Superior temporal gyrus (tissue), 1 donor: ENCODE data around the gene CFAP300.

Source experiments
- DNase-seq: peaks from one replicate; pipeline ENCODE4 v3.0.0-alpha.2; 2016; ENCODE audit errors: extremely low spot score

Gene CFAP300

DNA sequence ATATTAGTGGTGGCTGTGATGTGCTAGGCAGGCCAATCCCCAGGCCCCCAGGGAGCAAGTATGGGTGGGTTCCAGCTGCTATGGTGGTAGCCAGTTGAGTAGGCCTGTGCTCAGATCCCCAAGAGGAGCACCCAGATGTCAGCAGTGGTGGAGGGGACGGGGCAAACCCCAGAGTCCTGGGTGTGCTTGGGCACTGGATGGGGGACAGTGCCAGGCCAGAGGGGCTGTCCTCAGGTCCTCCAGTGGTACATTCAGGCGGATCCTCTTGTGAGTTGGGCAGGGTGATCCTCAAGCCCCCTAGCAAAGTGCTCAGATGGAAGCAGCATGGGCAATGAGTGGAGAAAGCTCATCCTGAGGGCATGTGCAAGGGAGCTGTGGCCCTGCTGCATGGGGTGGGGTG lies 26.0 kb downstream of the CFAP300 start:
- no peak for DNase-seq

DNA sequence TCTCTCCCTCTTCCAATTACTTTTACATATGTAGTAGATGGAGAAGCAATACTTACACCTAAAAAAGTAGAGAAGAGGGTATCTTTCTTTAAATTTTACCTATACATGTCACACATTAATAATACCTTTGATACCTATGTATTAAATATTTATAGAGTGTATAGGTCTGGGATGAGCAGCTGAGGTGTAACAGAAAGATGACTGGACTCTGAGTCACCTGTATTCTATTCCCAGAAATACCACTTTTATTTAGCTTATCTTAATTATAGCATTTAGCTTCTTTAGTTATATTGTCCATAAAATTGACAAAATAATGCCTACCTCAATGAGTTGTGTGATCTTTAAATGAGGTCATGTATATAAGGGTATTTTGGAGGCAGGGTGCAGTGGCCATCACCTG lies 32.4 kb downstream of the CFAP300 start:
- DNase-seq = no peak

DNA sequence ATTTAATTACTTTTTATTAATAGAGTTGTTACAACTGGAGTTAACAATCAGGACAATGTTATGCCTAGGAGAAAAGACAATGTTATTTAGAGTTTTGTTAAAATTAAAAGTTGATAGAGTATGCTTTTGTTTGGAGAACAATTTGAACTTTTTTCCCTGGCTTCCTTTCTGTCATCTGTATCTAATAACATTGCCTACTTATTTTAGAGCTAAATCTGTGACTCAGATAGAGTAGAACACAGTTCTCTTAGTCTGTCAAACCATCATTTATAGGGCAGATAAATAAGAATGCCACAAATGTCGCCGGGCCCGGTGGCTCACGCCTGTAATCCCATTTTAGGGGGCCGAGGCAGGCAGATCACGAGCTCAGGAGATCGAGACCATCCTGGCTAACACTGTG lies 34.1 kb downstream of the CFAP300 start:
- no peak for DNase-seq

DNA sequence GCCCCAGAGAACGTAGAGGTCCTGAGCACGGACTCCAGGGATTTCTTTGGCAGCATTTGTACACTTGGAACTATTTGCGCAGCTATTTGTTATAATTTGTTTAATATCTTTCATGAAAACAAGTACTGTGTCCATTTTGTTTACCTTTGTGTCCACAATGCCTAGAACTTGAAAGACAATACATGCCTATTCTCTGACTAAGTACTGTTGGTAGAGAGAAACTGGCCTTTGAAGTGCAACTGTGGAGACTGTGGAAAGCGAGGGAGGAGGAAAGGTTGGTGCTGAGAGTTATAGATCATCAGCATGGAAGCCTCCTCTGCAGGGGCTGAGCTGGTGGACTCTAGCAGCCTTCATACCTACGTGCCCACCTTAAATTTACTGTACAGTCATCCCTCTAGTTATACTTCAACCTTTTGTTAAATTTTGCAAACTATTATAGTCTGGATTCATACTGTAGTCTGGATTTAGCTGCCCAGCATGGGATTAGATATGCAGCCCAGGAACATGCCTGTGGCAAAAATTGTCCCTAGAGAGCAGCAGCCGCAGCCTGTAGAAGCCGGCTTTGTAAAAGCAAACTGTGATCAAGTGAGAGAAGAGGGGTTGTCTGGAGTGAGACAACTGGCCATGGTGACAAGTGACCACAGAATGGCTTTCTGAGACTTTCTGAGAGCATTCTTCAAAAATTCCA lies 38.8 kb downstream of the CFAP300 start:
- DNase-seq = no peak

DNA sequence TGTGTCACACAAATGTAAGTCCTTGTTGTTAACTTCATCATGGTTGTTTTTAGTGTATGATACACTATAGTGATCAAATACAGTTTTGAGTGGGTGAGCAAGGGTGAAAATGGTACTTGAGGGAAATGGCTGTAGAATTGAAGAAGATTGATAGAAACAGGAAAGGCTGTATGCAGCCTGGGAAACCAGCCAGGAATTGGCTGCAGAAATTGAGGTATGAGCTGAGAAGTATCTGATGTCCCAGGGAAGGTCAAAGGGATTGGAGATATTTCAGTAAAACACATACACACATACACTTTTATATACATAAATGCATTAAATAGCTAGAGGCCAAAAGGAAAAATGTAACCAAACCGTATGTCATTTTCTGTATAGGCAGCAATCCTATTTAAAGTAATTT lies 49.9 kb downstream of the CFAP300 start:
- DNase-seq = no peak

DNA sequence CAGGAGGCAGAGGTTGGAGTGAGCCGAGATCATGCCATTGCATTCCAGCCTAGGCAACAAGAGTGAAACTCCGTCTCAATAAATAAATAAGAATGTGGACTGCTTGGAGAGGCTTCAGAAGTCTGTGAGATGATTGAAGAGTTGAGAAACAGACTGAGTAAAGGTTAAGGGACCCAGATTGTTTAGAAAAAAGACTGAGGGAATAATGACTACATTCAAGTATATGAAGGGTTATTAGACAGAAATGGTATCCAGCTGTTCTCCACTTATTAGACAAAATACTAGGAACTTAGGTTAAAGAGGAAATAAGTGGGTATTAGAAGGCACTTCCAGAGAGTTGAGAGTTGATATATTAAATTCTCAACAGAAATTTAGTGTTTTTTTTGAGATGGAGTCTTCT lies 52.5 kb downstream of the CFAP300 start:
- DNase-seq = no peak

DNA sequence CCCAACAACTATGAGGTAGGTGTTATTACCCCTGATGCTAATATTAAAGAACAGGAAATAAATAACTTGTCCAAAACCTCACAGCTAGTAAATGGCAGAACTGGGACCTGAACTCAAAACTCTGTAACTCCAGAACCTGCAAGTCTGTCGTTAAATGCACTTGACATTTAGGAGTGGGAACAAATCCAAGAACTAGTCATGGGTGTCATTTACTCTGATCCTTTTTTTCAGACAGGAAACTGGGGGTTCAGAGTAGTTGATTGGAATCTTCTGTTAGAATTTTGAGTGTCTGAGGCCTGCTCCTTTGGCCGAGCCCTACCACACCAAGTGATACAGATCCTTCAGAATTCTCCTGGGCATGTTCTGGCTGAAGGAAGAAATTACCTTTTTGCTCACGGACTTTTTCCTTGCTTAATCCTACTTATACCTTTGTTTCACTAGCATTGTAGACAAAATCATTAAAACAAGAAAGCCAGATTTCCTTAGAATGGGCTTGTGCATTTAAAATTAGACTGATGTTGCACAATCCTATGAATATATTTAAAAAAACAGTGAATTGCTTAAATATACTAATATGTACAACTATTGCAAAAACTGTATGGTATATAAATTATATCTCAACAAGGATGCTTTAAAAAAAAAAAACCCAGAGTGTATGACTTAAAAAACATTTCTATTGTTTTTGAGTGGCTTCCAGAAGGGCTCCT lies 61.6 kb downstream of the CFAP300 start:
- no peak for DNase-seq

DNA sequence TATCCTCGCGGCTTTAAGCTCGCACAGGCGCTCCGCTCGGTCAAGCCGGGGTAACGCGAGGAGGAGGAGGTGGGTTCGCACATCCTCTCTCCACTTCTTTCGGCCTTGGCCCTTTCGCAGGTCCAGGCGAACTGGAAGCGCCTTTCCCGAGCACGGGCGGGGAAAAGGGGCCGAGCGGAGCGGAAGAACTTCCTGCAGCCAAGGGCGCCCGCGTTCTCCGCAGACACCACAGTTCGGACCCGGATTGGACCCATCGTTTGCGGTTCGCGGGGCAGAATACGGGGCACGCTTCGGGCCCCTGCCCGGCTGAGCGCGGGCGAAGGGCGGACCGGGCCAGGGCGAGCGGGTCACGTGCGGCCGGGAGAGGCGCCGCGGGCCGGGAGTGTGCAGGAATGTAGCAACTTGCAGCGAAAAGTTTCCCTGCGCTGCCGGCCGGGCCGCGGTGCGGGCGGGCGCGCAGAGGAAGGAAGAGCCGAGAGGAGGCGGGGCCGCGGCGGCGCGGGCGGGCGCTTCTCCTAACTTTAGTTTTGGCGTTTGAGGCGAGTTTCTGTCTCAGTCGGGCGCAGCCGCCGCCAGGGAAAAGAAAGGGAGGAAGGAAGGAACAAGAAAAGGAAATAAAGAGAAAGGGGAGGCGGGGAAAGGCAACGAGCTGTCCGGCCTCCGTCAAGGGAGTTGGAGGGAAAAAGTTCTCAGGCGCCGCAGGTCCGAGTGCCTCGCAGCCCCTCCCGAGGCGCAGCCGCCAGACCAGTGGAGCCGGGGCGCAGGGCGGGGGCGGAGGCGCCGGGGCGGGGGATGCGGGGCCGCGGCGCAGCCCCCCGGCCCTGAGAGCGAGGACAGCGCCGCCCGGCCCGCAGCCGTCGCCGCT lies 62.9 kb downstream of the CFAP300 start, which contains the start of gene YAP1:
Gene YAP1, plus strand, starts transcription at position 552 of the 865 bp plus-strand sequence. CDS start 402 bp downstream, outside the sequence.
- DNase-seq = no peak

DNA sequence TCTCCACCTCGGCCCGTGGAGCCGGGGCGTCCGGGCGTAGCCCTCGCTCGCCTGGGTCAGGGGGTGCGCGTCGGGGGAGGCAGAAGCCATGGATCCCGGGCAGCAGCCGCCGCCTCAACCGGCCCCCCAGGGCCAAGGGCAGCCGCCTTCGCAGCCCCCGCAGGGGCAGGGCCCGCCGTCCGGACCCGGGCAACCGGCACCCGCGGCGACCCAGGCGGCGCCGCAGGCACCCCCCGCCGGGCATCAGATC lies 63.4 kb downstream of the CFAP300 start:
- DNase-seq = no peak

DNA sequence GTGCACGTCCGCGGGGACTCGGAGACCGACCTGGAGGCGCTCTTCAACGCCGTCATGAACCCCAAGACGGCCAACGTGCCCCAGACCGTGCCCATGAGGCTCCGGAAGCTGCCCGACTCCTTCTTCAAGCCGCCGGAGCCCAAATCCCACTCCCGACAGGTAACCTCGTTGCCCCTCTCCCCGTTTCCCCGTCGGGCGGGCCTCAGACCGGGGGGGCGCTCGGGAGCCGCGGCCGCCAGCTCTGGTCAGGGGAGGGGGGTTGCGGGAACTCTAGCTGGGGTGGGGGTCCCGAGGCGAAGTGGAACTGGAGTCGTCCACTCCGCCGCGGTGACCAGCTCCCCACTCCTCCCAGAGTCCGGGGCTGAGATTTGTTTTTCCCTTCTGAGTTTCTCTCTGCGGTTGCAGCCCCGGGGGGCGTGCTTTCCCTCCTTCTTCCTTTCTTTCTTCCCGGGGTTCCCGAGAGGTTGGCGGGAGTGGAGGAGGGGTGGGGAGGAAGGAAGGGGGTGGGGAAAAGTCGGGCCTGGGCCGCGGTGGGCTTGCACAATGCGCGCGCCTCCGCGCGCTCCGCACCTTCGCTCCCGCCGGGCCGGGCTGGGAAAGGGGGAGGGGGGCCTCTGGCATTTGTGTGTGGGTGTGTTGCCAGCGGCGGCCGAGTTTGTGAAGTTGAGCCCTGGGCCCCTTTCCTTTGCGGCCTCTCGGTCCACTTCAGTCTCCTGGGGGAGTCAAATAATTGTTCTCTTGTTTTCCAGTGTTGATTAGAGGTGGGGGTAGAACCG lies 64.0 kb downstream of the CFAP300 start:
- DNase-seq = no peak

DNA sequence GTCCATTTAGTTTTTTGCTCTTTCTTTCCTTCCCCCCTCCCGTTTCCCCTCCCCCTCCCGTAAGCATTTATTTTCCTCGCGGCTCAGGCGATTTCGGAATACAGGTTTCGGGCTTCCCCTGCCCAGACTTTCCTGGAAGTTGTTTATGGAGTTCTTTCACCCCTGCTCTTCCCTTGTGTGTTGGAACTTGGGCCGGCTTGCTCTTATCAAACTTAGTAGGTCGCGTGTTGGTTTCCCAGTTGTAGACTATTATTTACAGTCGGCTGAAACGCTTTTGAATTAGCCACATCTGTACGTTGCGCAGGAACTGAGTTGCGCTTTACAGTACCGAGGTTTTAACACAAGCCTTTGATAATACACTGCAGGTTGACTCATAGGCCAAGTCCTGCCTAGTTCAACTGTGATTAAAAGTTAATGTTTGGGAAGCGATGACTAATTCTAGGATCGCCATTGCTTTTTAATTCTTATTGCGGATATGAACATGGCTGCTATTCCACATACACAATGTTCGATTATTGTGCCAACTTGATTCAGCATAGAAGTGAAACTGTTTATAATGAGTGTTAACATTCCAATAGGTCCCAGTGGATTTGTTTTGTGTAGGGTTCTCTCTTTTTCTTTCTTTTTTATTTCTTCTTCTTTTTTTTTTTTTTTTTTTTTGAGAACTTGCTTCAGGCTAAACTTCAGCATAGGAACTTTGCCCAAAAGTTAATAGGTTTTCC lies 64.7 kb downstream of the CFAP300 start:
- DNase-seq = no peak

DNA sequence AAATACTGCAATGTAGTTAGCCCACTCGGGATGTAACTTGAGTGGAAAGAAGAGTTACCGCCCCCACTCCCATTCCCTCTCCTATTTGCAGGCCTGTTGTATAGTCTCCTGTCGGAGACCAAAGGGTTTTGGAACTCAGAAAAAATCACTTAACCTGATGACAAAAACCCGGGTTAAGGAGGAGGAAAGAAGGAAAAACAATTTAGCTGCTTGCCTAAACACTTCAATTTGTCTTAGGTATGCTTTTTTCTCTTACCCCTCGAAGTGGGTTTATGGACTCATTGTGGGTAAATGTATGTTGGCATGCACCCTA lies 65.2 kb downstream of the CFAP300 start:
- no peak for DNase-seq

DNA sequence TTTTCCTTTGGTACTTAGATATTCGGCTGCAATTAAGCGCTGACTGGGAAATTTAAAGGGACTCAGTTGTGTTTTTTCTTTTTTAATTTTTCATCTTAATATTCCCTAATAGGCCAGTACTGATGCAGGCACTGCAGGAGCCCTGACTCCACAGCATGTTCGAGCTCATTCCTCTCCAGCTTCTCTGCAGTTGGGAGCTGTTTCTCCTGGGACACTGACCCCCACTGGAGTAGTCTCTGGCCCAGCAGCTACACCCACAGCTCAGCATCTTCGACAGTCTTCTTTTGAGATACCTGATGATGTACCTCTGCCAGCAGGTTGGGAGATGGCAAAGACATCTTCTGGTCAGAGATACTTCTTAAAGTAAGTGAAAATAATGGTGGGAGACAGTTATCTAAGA lies 66.8 kb downstream of the CFAP300 start:
- no peak for DNase-seq

DNA sequence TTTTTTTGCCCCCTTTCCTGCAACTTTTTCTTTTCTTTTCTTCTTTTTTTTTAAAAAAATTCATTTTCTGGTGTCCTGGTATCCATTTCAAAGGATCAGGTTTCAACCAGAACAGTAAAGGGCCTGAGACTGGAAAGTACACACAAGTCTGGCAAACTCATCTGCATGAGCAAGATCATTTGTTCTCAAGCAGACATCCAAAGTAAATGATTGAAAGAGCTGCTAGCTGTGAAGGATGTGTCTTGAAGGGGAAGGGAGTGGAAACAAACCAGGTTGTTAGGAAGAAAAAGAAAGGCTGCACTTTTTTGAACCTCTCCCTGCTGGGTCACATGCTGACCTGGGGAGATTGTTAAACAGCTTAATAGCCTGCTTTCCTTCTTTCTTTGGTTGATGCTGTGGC lies 68.3 kb downstream of the CFAP300 start:
- no peak for DNase-seq

DNA sequence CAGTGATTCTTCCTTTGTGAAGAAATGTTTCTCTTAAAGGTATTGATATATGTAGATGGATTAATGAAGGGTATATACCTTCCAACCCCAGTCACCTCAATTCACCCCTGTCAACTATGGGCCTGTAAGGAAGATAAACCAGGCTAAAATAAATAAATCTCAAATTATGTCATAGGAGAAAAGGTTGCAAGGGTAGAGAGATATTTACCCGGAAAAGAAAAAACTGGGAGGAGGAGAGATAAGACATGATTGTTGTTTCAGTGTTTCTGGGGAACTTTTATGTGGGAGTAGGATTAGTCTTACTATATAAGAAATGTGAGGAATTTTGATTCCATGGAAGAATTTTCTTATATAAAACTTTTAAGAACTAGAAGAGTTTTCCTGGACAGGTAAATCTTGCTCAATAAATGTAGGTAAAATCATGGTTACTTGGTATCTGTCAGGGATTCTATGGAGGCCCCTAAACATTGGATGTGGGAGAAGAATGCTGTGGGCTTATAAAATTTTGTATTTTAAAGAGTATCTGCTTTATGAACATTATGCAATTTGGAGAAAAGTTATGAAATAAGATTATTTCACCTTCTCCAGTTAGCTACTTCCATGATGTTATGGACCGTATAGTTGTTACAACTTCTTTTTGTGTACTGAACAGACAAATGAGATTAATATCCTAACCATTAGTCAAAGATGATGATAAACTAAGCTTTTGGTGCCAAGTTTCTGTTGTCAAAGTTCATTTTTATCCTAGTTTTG lies 69.4 kb downstream of the CFAP300 start:
- no peak for DNase-seq

DNA sequence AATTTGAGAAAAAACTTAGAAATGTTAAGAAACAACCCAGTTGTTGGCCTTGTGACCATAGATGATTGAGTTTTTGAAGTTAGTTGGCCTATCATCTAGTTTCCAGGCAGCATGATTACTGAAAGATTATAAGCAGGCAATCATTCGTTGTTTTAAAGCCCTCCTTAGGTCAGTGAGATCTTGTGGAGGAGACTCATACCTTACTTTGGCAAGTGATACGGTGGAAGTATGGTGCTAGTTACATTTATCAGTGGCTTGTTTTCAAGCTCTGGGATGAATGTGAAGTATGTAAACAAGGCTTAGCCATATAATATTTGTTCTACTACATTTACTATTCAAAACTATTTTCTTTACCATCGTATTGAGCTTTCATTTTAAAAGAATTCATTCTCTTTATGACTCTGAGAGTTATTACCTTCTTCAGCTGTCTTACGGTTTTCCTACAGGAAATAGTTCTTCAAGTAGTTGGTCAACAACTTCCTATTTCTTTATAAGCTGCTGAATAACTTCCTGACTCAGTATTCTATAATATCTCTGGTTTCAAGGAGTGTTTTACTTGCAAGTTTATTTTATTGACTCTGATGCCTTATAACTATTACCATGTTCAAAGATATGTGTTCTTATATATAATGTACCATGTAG lies 70.4 kb downstream of the CFAP300 start:
- no peak for DNase-seq

DNA sequence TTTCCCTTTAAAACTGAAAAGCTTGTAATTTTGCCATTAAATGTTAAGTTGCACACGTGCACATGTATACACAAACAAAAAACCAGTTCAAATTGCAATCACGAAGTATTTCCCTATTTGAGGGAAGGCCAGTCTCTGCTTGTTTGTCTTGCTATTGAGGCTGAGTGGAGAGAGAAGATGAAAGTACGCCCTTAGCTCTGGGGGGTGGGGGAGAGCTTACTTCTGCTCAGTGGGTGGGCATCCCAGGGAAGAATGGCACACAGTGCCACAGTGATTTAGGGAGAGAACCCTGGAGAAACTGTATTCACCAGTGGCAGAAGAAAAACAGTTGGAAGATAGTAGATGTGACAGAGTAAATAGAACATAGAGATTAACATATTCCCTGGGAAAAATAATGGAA lies 71.7 kb downstream of the CFAP300 start:
- no peak for DNase-seq

DNA sequence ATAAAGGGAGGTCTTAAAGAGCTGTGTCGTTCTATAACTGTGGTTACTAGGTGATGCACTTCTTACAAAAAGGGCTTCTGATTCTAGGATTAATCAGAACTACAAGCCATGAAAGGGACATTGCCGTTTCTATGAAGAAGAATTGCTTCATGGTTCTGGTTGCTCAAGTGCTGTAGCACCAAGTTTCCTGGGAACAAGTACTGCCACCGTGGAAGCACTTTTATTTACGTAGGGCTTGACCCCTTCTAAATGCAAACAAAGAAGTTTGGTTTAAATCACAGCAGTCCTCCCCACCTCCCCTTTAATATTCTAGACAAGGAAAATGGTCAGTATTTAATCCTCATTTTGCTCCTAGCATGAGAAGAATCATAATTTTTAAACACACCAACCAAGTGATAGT lies 72.8 kb downstream of the CFAP300 start:
- no peak for DNase-seq

DNA sequence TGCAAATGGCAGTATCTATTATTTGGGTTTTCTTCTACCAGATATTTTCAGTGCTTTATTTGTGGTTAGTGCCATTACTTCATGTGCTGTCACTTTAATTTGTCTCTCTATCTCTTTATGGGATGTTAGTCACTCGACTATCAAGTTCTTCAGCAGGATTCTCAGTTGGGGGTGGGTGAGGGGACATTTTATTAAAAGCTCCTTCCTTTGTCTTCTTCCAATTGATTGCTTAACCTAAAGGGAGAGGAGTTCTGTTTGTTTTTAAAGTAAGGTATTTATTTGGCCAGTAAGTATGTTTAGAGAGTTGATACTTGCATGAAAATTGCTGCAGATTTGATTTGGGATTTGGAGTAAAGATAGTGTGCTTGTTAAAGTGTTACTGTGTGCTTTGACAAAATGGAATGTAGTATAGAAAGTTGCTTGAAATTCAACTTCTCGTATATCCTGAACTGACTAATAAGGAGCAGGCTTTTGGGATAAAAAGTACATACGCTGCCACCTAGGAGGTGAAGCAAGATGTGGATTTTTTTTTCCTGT lies 73.3 kb downstream of the CFAP300 start:
- DNase-seq = no peak

DNA sequence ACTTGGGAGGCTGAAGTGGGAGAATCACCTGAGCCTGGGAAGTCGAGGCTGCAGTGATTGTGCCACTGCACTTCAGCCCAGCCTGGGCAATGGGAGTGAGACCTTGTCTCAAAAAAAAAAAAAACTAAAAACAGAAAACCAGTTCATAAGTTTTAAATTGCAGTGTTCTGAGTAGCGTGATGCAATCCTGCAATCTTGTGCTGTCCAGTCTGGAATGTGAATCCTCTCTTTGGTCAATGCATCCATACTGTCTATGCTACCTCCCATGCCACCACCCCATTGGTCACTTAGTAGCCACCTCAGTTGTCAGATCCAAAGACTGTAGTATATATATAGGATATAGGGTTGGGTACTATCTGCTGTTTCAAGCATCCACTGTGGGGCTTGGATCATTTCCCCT lies 74.1 kb downstream of the CFAP300 start:
- DNase-seq = no peak
